Common myeloid progenitor, CD34-positive (primary cell): ENCODE results near the gene MMP25.

Experiments
- CTCF ChIA-PET: fragments of 350-600 bp; sonication (Branson Sonifier 250); formaldehyde crosslinking; loops from one replicate; lab custom pipeline; 2021; ENCODE audit warnings: antibody characterized with exemption; lab: Charles Lee
- POLR2A ChIA-PET: fragments of 350-600 bp; sonication (Branson Sonifier 250); formaldehyde crosslinking; loops from one replicate; lab custom pipeline; 2021; ENCODE audit warnings: antibody characterized with exemption; lab: Charles Lee
- DNase-seq, 3 donors: peaks; one replicate each; pipeline versions ENCODE4 v3.0.0 to v3.0.0-alpha.2; 2013
- H3K27ac ChIP-seq, 2 experiments: 1 replicate in 1 of 2; 2 replicates in 1 of 2; pipeline ENCODE4 v1.7.0; 2013; ENCODE audit warnings: inconsistent platforms in 2 of 2, low read length in 2 of 2, mild to moderate bottlenecking in 2 of 2, low read depth in 1 of 2, moderate library complexity in 1 of 2; ENCODE audit not compliant: severe bottlenecking in 2 of 2, insufficient read depth in 1 of 2, poor library complexity in 1 of 2
- H3K27me3 ChIP-seq, 5 experiments: replicated peaks in 2 of 5; 1 replicate in 3 of 5; 2 replicates in 2 of 5; pipeline versions ENCODE4 v1.6.1 to v1.7.0; 2013; ENCODE audit warnings: low read length in 4 of 5, mild to moderate bottlenecking in 2 of 5, moderate library complexity in 2 of 5, inconsistent platforms in 1 of 5; ENCODE audit not compliant: insufficient read depth in 5 of 5, control insufficient read depth in 4 of 5
- H3K36me3 ChIP-seq, 4 experiments: 1 replicate in 2 of 4; 2 replicates in 2 of 4; pipeline versions ENCODE4 v1.6.1 to v1.7.0; 2013; ENCODE audit warnings: low read length in 3 of 4, control low read depth in 1 of 4, mild to moderate bottlenecking in 1 of 4; ENCODE audit not compliant: control insufficient read depth in 4 of 4, insufficient read depth in 4 of 4
- H3K4me1 ChIP-seq, 4 experiments: 1 replicate in 3 of 4; 2 replicates in 1 of 4; pipeline versions ENCODE4 v1.6.1 to v1.7.1; 2013; ENCODE audit warnings: low read length in 3 of 4, mild to moderate bottlenecking in 3 of 4, control low read depth in 1 of 4, inconsistent platforms in 1 of 4, moderate library complexity in 1 of 4; ENCODE audit not compliant: control insufficient read depth in 4 of 4, insufficient read depth in 4 of 4; ENCODE audit errors: control extremely low read depth in 1 of 4
- H3K4me3 ChIP-seq, 7 experiments: 1 replicate in 4 of 7; 2 replicates in 3 of 7; pipeline versions ENCODE4 v1.5.1 to v1.7.0; 2013; ENCODE audit warnings: mild to moderate bottlenecking in 7 of 7, low read length in 6 of 7, moderate library complexity in 6 of 7, inconsistent platforms in 2 of 7, low read depth in 2 of 7, control low read depth in 1 of 7; ENCODE audit not compliant: insufficient read depth in 4 of 7, control insufficient read depth in 1 of 7; ENCODE audit errors: extremely low read depth in 1 of 7
- H3K9me3 ChIP-seq, 5 experiments: 1 replicate in 4 of 5; 2 replicates in 1 of 5; pipeline versions ENCODE4 v1.6.1 to v1.7.1; 2013; ENCODE audit warnings: low read length in 4 of 5, mild to moderate bottlenecking in 2 of 5, inconsistent platforms in 1 of 5, low read depth in 1 of 5, moderate library complexity in 1 of 5; ENCODE audit not compliant: control insufficient read depth in 4 of 5, insufficient read depth in 2 of 5; ENCODE audit errors: control extremely low read depth in 1 of 5
- WGBS: methylation state at CpG from one replicate; pipeline ENCODE4 v1.1.5; 2013; ENCODE audit not compliant: insufficient coverage; 5-methylcytosine and 5-hydroxymethylcytosine counted together

The MMP25 gene

GRCh38 chr16:3004781-3005284 lies 41.5 kb upstream of the MMP25 start:
- peaks cover 11 to 52% (median 45%) of the 10 kb centered on the region in 4 experiments for H3K4me1 ChIP-seq
- H3K27me3 ChIP-seq = no peaks in the 10 kb centered on the region
- 1% methylated on average over 12 of the region's 25 CpGs for WGBS
- CTCF ChIA-PET = interaction anchor here (0.6 to 10.6 kb wide), 4 partner anchors 16 to 126 kb away, joined by 3 to 197 read pairs (median 54); partner anchors contain the start of genes CLDN6, HCFC1R1, THOC6 and TNFRSF12A
- H3K27ac ChIP-seq = peak overlapping the region in 1 of 2 experiments; percentile 68
- H3K36me3 ChIP-seq = peaks cover 0 to 4% (median 1%) of the 10 kb centered on the region in 4 experiments
- POLR2A ChIA-PET = interaction anchor here (1.7 to 2.5 kb wide), 2 partner anchors 16 to 23 kb away, joined by 7 to 11 read pairs; partner anchors contain the start of gene TNFRSF12A
- DNase-seq = peak in 1 of 3 donors; percentile 50
- no peaks in the 10 kb centered on the region for H3K9me3 ChIP-seq
- peak overlapping the region in 6 of 7 experiments; percentile 51 to 81 (median 66) for H3K4me3 ChIP-seq

DNA sequence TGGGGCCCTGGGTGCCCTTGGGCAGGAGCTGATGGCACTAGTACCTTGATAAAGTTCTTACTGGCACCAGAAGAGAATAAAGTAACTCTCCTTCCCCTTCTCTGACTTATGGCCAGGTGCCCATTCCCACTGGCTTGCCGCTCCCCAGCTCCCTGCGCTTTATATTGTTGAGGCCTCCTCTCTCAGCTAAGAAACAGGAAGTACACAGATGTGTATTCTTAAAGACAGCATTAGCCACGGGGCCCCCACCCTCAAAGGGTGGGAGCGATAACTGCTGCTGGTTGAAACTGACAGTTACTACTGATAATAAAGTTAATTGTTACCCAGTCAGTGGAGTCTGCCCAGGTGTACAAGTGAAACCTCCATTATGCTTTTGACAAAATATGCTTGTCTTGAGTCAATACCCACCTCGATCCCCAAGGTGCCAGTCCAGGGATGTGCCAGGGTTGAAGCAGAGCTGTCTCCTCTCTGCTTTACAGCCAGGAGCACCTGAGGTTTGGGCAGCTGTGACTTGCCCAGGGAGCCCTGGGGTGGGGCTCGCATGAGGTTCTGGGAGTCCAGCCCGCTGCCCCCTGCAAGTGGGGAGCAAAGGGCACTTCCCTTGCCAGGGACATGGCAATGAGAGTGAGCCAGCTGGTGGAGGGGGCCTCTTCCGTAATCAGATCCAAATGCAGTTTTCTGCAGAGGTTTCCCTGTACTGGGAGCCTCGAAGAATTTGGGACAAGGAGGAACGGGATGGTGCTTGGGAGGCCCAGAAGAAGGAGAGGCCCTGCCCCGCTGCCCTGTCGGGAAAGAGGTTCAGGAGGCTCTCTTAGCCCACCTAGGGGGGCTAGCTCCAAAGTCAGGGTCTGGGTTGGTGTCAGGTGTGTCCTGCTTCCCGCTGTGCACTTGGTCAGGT lies 39.1 kb upstream of the MMP25 start:
- ChIA-PET POLR2A (interaction anchor here (2.1 kb wide), 1 partner anchor 14 kb away, joined by 15 read pairs; the partner anchor contains the start of gene TNFRSF12A), CTCF (interaction anchor here (0.9 to 10.6 kb wide), 4 partner anchors 13 to 95 kb away, joined by 3 to 197 read pairs (median 52); partner anchors contain the start of genes CLDN6, HCFC1R1, THOC6 and TNFRSF12A)
- Histone ChIP-seq H3K4me1 (peaks cover 11 to 57% (median 50%) of the 10 kb centered on the region in 4 experiments), H3K36me3 (no peaks in the 10 kb centered on the region), H3K9me3 (no peaks in the 10 kb centered on the region), H3K27ac (peak overlapping the region in 1 of 2 experiments; percentile 72), H3K27me3 (peaks cover 0 to 4% (median 0%) of the 10 kb centered on the region in 5 experiments), H3K4me3 (peak overlapping the region in 6 of 7 experiments; percentile 32 to 71 (median 56))
- DNase-seq = peak; percentile 27 to 60 (median 49)
- WGBS = 14% methylated on average over 11 of the region's 13 CpGs

DNA sequence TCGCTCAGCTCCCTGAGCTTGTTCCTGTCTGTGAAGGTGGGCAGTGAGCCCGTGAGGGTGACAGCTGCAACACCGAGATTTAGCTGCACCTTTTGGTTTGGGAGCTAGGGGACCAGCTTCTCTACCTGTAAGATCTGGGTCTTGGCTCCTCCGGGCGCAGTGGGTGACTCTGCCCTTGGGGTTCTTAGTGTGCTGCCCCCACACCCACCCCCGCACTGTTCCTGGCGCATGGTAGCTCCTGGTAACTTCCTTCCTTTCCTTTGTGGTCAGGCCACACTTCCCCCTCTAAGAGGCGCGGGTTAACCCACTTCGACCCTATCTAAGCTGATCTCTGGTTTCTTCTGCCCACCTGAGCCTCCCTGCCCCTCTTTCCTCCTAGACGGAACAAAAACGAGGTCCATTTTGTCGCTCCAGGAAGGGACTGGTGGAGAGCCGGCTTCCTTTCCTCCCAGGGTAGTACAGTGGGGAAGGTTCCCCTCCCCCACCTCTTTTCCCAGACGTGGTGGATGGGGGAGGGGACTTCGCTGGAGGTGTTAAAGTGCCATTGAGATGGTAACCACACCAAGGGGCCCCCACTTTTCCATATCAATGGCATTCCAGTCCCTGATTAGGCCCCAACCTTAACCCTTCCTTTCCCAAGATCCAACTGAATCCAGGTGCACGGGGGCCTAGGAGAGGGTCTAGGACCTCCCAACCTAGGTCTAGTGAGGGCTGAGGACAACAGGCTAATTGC lies 38.2 kb upstream of the MMP25 start:
- peaks cover 11 to 57% (median 53%) of the 10 kb centered on the region in 4 experiments for H3K4me1 ChIP-seq
- ChIA-PET POLR2A (interaction anchor here (2.1 kb wide), 1 partner anchor 14 kb away, joined by 15 read pairs; the partner anchor contains the start of gene TNFRSF12A), CTCF (interaction anchor here (0.9 to 10.6 kb wide), 5 partner anchors 13 to 94 kb away, joined by 3 to 197 read pairs (median 4); partner anchors contain the start of genes CLDN6, HCFC1R1, THOC6 and TNFRSF12A)
- no peaks in the 10 kb centered on the region for H3K36me3 ChIP-seq
- H3K4me3 ChIP-seq = peak overlapping the region in 6 of 7 experiments; percentile 32 to 71 (median 56)
- peaks cover 0 to 4% (median 0%) of the 10 kb centered on the region in 5 experiments for H3K27me3 ChIP-seq
- 1% methylated on average over 11 of the region's 17 CpGs for WGBS
- H3K9me3 ChIP-seq = no peaks in the 10 kb centered on the region
- peak; percentile 57 to 69 (median 66) for DNase-seq
- H3K27ac ChIP-seq = peak overlapping the region in 1 of 2 experiments; percentile 72

DNA sequence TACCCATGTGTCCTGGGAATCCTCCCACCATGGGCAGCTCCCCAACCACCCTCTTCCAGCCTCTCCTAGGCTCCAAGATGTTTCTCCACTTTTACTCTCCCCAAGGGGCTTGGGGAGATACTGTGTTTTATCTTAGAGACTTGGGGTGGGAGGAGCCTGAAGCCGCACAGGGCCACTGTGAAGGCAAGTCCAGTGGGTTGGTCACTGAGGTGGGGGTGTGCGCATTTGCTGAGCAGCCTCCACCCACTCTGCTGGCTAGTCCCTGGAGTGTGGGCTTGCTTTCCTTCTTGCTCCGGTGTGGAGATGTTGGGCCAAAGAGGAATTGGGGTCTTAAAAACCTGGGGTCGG lies 37.7 kb upstream of the MMP25 start:
- Histone ChIP-seq H3K4me3 (peak overlapping the region in 2 of 7 experiments; percentile 65 to 71), H3K4me1 (peaks cover 11 to 55% (median 52%) of the 10 kb centered on the region in 4 experiments), H3K36me3 (no peaks in the 10 kb centered on the region), H3K9me3 (no peaks in the 10 kb centered on the region), H3K27ac (peak overlapping the region in 1 of 2 experiments; percentile 68), H3K27me3 (peaks cover 0 to 4% (median 0%) of the 10 kb centered on the region in 5 experiments)
- no peak for DNase-seq
- ChIA-PET POLR2A (interaction anchor here (2.1 kb wide), 1 partner anchor 13 kb away, joined by 15 read pairs; the partner anchor contains the start of gene TNFRSF12A), CTCF (interaction anchor here (1.0 to 10.6 kb wide), 3 partner anchors 12 to 87 kb away, joined by 3 to 197 read pairs (median 101); partner anchors contain the start of genes CLDN6, HCFC1R1, THOC6 and TNFRSF12A)
- 100% methylated on average over 2 of the region's 4 CpGs for WGBS

- ChIA-PET POLR2A (interaction anchor here (1.4 kb wide), 1 partner anchor 10 kb away, joined by 6 read pairs; the partner anchor contains the start of gene TNFRSF12A), CTCF (interaction anchor here (0.6 to 3.4 kb wide), 6 partner anchors 10 to 86 kb away, joined by 3 to 22 read pairs (median 8); partner anchors contain the start of genes CLDN6, HCFC1R1, THOC6 and TNFRSF12A)
- H3K36me3 ChIP-seq = no peaks in the 10 kb centered on the region
- no peak overlapping the region for H3K27ac ChIP-seq
- 98% methylated on average over 15 of the region's 21 CpGs for WGBS
- no peak for DNase-seq
- H3K4me3 ChIP-seq = no peak overlapping the region
- H3K9me3 ChIP-seq = no peaks in the 10 kb centered on the region
- H3K4me1 ChIP-seq = peaks cover 11 to 54% (median 51%) of the 10 kb centered on the region in 4 experiments
- H3K27me3 ChIP-seq = peaks cover 0 to 4% (median 0%) of the 10 kb centered on the region in 5 experiments
Measured at GRCh38 chr16:3009568-3010390, 36.6 kb upstream of the MMP25 start.
